DND-41 (cell line): ENCODE measurements around the gene PRAC2.

Experiments used
- EZH2 ChIP-seq: IDR thresholded peaks from 3 replicates; pipeline ENCODE4 v1.6.1; 2012; ENCODE audit warnings: borderline replicate concordance, low read depth, mild to moderate bottlenecking, moderate library complexity, low read length, inconsistent platforms; ENCODE audit not compliant: severe bottlenecking
- TF ChIP-seq, protein P1 (sequence below): IDR thresholded peaks from 2 replicates; pipeline ENCODE4 v1.5.1; 2012; ENCODE audit warnings: borderline replicate concordance, low read length, moderate library complexity, mild to moderate bottlenecking; ENCODE audit not compliant: poor library complexity, severe bottlenecking; ENCODE audit errors: extremely low read depth

GRCh38 chr17:48720266-48721008 is 2.5 kb upstream of the PRAC2 start:
- TF ChIP-seq, protein P1, sequence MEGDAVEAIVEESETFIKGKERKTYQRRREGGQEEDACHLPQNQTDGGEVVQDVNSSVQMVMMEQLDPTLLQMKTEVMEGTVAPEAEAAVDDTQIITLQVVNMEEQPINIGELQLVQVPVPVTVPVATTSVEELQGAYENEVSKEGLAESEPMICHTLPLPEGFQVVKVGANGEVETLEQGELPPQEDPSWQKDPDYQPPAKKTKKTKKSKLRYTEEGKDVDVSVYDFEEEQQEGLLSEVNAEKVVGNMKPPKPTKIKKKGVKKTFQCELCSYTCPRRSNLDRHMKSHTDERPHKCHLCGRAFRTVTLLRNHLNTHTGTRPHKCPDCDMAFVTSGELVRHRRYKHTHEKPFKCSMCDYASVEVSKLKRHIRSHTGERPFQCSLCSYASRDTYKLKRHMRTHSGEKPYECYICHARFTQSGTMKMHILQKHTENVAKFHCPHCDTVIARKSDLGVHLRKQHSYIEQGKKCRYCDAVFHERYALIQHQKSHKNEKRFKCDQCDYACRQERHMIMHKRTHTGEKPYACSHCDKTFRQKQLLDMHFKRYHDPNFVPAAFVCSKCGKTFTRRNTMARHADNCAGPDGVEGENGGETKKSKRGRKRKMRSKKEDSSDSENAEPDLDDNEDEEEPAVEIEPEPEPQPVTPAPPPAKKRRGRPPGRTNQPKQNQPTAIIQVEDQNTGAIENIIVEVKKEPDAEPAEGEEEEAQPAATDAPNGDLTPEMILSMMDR: no peak
- no peak for TF ChIP-seq EZH2
